AG04449 (cell line): ENCODE measurements around the gene SKIL.

Experiments
- CTCF ChIA-PET: fragments of 350-600 bp; formaldehyde crosslinking; extraction: SDS; loops from one replicate; lab custom pipeline; 2021; ENCODE audit warnings: antibody characterized with exemption; lab: Yijun Ruan, JAX
- POLR2A ChIA-PET: fragments of 400-600, 350-600 bp; formaldehyde crosslinking; extraction: SDS; loops from one replicate; lab custom pipeline; 2020; ENCODE audit warnings: antibody characterized with exemption, inconsistent platforms; lab: Yijun Ruan, JAX
- DNase-seq: peaks from one replicate; pipeline ENCODE4 v3.0.0-alpha.2; 2010; ENCODE audit warnings: low read depth, low spot score
- H3K4me3 ChIP-seq: 2 replicates; pipeline ENCODE4 v1.5.1; 2011; ENCODE audit warnings: low read depth, mild to moderate bottlenecking, control low read depth, low read length
- CTCF ChIP-seq: IDR thresholded peaks from one replicate; pipeline ENCODE4 v1.5.1; 2011; ENCODE audit warnings: mild to moderate bottlenecking, moderate library complexity, low read length, control low read depth, inconsistent platforms; ENCODE audit not compliant: insufficient read depth; ENCODE audit errors: missing control alignments

Gene SKIL

GRCh38 chr3:170441412-170441811 is 83.9 kb downstream of the SKIL start:
- ChIA-PET CTCF (interaction anchor here (0.7 to 7.8 kb wide), 3 partner anchors 8 to 370 kb away, joined by 3 to 46 read pairs (median 4); no protein-coding TSS in a partner anchor), POLR2A (no interaction called here)
- no peak for TF ChIP-seq CTCF
- no peak overlapping the region for H3K4me3 ChIP-seq
- no peak for DNase-seq

GRCh38 chr3:170442947-170443346 is 85.4 kb downstream of the SKIL start:
- TF ChIP-seq CTCF, result no peak
- ChIA-PET CTCF (interaction anchor here (1.4 to 7.8 kb wide), 2 partner anchors 368 to 406 kb away, joined by 5 to 46 read pairs; no protein-coding TSS in a partner anchor), POLR2A (no interaction called here)
- DNase-seq, result no peak
- H3K4me3 ChIP-seq, result no peak overlapping the region

- CTCF ChIA-PET, result interaction anchor here (1.4 to 7.8 kb wide), 2 partner anchors 368 to 405 kb away, joined by 5 to 46 read pairs; no protein-coding TSS in a partner anchor
These were observed 85.9 kb downstream of the SKIL start for GRCh38 chr3:170443457-170443856.

More at GRCh38 chr3:170443457-170443856, 85.9 kb downstream of the SKIL start:
- no peak for DNase-seq
- H3K4me3 ChIP-seq, result no peak overlapping the region
- TF ChIP-seq CTCF, result no peak
- POLR2A ChIA-PET, result no interaction called here
